ENCODE data around the gene SEPTIN11. TPM values are rescaled to one million over a fixed set of nuclear protein-coding genes. Genes with fewer than 3 reads are reported as not detected.

The SEPTIN11 gene
- total RNA-seq, 2 donors from 2014 or later: 101 to 135 TPM

DNA sequence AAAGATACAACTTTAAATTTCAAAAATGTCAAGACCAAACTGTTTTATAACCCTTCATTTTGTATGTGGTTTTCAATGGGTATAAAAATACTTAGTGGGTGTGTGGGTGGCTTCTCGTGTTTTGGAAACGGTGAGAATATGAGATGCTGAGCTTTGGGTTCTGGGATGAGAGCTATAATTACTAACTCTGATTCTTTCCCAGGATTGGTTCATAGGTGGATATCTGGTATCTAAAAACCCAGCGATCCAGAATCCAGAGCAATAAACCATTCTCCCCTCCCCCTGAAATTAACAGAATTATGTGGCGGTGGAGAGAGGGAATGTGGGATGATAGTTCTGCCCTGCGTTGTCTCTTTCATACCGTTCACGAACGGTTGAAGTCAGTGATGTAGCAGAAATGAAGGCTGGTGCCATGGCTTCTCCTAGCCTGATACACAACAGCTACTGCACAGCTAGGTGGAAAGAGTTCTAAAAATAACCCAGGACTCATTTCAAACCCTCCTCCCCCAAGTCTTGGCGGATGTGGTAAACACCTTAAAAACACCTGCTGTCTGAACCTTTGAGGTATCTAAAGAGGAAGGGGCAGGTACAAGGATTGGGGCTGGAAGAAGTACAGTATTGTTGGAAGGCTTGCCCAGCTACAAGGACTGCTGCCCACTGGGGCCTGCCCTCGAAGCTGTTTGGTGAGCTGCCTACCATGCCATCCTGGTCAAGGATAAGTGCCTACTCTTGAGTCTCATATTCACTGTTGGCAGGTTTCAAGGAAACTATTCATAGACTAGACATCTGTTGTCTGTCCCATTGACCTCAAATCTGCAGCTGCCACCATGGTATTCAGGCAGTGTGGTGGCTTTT lies 44.5 kb downstream of the SEPTIN11 start:
- no peak for DNase-seq
- intact Hi-C loops (cut with DNase I, micrococcal nuclease): no loop called here
- no peak for ATAC-seq

DNA sequence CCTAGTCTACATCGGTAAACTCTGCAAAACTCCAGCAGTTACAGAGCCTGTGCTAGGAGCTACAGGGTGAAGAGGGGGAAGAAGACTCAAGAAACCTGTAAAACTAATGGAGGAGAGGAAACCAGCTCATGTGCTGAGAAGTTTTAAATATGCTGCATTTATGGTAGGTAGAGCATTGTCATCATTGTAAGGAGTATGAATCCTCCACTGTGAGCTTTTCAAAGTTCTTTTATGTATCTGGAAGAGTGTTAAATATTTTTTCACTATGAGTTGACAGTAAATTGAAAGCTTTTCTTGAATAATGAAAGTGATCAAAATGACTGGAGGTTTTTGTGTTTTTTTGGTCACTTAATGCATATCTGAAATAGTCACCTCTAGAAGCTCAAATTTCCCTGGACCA lies 46.2 kb downstream of the SEPTIN11 start:
- intact Hi-C loops (cut with DNase I, micrococcal nuclease): no loop called here
- ATAC-seq: no peak
- DNase-seq: no peak

DNA sequence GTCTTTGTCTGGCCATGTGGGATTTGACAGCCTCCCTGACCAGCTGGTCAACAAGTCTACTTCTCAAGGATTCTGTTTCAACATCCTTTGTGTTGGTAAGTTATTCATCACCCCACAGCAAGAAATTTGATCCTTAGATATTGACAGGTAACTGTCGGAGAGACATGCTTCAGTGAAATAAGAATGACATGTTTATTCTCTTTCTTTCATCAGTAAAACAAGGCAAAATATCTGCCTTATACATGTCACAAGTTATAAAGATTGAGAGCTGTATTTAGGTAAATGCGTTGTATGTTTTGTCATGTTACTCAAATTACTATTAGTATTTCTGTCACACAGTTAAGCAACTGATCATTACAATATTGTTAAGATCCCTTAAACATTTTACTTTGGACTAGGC lies 46.9 kb downstream of the SEPTIN11 start:
- ATAC-seq (no peak), DNase-seq (no peak)
- intact Hi-C loops (cut with DNase I, micrococcal nuclease): no loop called here

DNA sequence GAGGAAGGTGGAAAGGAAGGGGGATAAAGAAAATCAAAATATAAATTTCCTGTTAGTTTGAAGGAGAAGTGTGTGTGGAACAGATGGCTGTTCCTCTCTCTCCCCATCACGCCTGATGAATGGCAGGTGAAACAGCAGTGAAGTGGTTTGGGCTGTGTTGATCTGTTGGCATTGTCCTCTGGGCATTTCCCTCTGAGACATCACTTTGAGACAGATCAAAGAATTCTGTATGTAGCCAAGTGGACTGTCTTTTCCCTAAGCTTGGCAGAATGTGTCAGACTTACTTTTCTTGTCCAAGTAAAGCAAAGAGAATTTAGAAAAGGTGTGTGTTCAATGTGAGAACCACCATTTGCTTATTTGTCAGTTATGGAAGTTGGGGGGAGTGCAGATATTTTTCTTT lies 47.5 kb downstream of the SEPTIN11 start:
- intact Hi-C loops (cut with DNase I, micrococcal nuclease): no loop called here
- ATAC-seq: no peak
- no peak for DNase-seq

DNA sequence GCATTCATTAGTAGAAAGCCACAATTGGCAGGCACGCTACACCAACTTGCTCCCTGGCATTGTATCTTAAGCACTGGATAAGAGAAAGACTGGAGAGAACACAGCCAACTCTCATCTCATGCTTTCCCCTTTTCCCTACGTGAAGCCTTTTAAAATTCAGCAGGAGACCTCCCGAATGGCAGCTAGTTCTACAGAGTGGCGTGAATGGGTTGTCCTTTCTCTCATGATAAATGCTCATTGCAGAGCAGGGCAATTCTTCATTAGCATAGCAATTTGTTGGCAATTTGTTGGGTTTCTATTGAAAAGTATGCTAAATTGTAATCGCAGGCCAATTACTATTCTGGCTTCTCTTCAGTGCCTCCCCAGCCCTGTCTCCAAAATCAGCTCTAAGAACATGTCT lies 48.0 kb downstream of the SEPTIN11 start:
- ATAC-seq: no peak
- intact Hi-C loops (cut with DNase I, micrococcal nuclease): no loop called here
- no peak for DNase-seq

DNA sequence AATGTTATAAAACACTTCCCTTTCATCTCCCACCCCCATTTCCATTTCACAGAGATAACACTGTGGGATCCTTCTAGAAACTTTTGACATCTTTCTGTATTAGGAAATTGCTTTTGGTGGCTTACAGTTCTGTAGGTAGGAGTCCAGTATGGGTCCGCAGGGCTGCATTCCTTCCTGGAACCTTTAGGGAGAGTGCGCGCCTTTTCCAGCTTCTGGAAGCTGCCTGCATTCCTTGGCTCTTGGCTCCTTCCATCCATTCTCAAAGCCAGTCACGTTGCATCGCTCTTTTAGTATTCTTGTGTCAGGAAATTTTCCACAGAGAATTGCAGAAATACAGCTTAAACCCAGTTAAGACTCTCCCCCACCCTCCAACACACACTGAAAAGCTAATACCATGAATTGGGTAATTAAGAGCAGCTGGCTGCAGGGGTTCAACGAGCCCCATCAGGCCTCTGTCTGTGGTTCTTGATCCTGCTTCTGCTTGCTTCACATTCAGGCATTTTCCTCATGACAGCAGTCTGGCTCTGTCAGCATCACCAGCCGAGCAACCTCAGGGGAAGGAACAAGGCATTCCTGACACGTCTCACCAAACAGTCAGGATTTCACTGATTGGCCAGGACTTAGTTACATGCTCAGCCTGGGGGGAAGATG lies 48.8 kb downstream of the SEPTIN11 start:
- ATAC-seq (no peak), DNase-seq (no peak)
- intact Hi-C loops (cut with DNase I, micrococcal nuclease): no loop called here

Other genes with a start within 250 kb of the SEPTIN11 start
- 10 to 100 TPM; 23.7 to 25.5 TPM for gene SOWAHB, start 51.6 kb upstream of the SEPTIN11 start, total RNA-seq
- gene CCNI, start 126.2 kb downstream of the SEPTIN11 start, total RNA-seq: 100 to 1,000 TPM; 182 to 227 TPM
- 100 to 1,000 TPM in 1 of 2 donors, 10 to 100 TPM in 1; 53.0 to 117 TPM for gene CCNG2, start 207.5 kb downstream of the SEPTIN11 start, total RNA-seq

Data from left colon (tissue), 2 donors.